ENCODE measurements around the gene FNDC3A. TPM values are rescaled to one million over a fixed set of nuclear protein-coding genes. Genes with fewer than 3 reads are reported as not detected.

FNDC3A gene
- total RNA-seq, 2 donors from 2014 or later: 38.9 to 58.2 TPM

- DNase-seq (ENCODE audit: low spot score): no peak
- no peaks in the 10 kb centered on the region for H3K36me3 ChIP-seq
- H3K4me3 ChIP-seq: no peak overlapping the region
- no peaks in the 10 kb centered on the region for H3K9me3 ChIP-seq
- no peaks in the 10 kb centered on the region for H3K27me3 ChIP-seq (replicated peaks; ENCODE audit: insufficient read depth)
- TF ChIP-seq POLR2AphosphoS5 (IDR thresholded peaks at IDR 0.05): no peak
- no peaks in the 10 kb centered on the region for H3K4me1 ChIP-seq (replicated peaks)
- intact Hi-C loops (cut with DNase I): no loop called here
- H3K27ac ChIP-seq: no peak overlapping the region
- 89% methylated on average over 2 of the region's 2 CpGs for WGBS
Measured at GRCh38 chr13:48939728-48940127, 36.0 kb upstream of the FNDC3A start.

- no peak overlapping the region for H3K4me3 ChIP-seq
- TF ChIP-seq, protein P1, sequence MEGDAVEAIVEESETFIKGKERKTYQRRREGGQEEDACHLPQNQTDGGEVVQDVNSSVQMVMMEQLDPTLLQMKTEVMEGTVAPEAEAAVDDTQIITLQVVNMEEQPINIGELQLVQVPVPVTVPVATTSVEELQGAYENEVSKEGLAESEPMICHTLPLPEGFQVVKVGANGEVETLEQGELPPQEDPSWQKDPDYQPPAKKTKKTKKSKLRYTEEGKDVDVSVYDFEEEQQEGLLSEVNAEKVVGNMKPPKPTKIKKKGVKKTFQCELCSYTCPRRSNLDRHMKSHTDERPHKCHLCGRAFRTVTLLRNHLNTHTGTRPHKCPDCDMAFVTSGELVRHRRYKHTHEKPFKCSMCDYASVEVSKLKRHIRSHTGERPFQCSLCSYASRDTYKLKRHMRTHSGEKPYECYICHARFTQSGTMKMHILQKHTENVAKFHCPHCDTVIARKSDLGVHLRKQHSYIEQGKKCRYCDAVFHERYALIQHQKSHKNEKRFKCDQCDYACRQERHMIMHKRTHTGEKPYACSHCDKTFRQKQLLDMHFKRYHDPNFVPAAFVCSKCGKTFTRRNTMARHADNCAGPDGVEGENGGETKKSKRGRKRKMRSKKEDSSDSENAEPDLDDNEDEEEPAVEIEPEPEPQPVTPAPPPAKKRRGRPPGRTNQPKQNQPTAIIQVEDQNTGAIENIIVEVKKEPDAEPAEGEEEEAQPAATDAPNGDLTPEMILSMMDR (IDR thresholded peaks at IDR 0.05): no peak
- TF ChIP-seq POLR2A (IDR thresholded peaks at IDR 0.05): no peak
- no peak for TF ChIP-seq POLR2AphosphoS5 (IDR thresholded peaks at IDR 0.05)
- H3K27ac ChIP-seq: no peak overlapping the region
- no peaks in the 10 kb centered on the region for H3K9me3 ChIP-seq
- 62% methylated on average over 2 of the region's 2 CpGs for WGBS
- H3K4me1 ChIP-seq (replicated peaks): no peaks in the 10 kb centered on the region
- intact Hi-C loops (cut with DNase I): no loop called here
- DNase-seq (ENCODE audit: low spot score): no peak
- H3K27me3 ChIP-seq (replicated peaks; ENCODE audit: insufficient read depth): no peaks in the 10 kb centered on the region
- no peaks in the 10 kb centered on the region for H3K36me3 ChIP-seq
Measured at GRCh38 chr13:48942131-48942530, 33.6 kb upstream of the FNDC3A start.

DNA sequence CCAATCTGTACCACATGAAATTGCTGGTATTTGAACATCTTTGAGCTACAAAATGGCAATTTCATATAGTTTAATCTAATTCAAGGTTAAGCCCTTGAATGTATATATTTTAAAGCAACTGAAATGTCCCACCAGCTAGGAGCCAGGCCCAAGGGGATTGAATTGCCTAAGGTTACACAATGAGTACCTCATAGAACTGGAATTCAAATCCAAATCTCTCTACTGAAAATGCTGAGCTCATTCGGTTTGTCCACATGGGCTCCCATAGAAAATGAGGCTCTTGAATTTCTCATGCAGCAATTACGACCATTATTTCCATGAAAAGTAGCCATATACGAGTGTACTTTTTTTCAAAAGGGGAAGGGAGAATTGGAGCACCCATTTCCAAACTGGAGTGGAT lies 31.5 kb upstream of the FNDC3A start:
- TF ChIP-seq, protein P1 (IDR thresholded peaks at IDR 0.05): no peak
- TF ChIP-seq POLR2A (IDR thresholded peaks at IDR 0.05) (no peak), POLR2AphosphoS5 (IDR thresholded peaks at IDR 0.05) (no peak)
- no peaks in the 10 kb centered on the region for H3K9me3 ChIP-seq
- H3K36me3 ChIP-seq: no peaks in the 10 kb centered on the region
- intact Hi-C loops (cut with DNase I): no loop called here
- H3K27ac ChIP-seq: no peak overlapping the region
- H3K27me3 ChIP-seq (replicated peaks; ENCODE audit: insufficient read depth): no peaks in the 10 kb centered on the region
- no peak overlapping the region for H3K4me3 ChIP-seq
- WGBS: 81% methylated on average over 3 of the region's 3 CpGs
- no peaks in the 10 kb centered on the region for H3K4me1 ChIP-seq (replicated peaks)
- no peak for DNase-seq (ENCODE audit: low spot score)

DNA sequence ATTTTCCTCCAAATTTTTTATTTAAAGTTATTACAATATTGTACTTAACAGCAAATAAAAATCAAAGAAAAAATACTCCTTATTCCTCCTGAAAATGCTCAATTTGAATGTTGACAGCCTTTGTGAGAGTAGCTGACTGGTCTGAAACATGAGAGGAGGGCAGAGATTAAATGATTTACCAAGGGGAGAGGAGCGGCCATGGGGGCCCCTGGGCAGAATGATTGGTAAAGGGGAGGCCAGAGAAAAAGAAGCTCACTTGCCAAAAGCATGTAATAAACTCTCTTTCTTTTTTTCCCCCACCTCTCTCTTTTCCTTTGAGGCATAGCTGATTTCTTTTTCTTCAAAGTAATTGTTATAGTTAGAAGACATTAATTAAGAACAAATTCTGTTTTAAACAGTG lies 30.1 kb upstream of the FNDC3A start:
- Histone ChIP-seq H3K27ac (no peak overlapping the region), H3K27me3 (replicated peaks; ENCODE audit: insufficient read depth) (no peaks in the 10 kb centered on the region), H3K4me1 (replicated peaks) (no peaks in the 10 kb centered on the region), H3K9me3 (no peaks in the 10 kb centered on the region), H3K4me3 (no peak overlapping the region), H3K36me3 (no peaks in the 10 kb centered on the region)
- intact Hi-C loops (cut with DNase I): no loop called here
- TF ChIP-seq POLR2A (IDR thresholded peaks at IDR 0.05): no peak
- no peak for TF ChIP-seq POLR2AphosphoS5 (IDR thresholded peaks at IDR 0.05)
- TF ChIP-seq, protein P1 (IDR thresholded peaks at IDR 0.05): no peak
- 76% methylated on average over 1 of the region's 1 CpG for WGBS
- DNase-seq (ENCODE audit: low spot score): no peak

DNA sequence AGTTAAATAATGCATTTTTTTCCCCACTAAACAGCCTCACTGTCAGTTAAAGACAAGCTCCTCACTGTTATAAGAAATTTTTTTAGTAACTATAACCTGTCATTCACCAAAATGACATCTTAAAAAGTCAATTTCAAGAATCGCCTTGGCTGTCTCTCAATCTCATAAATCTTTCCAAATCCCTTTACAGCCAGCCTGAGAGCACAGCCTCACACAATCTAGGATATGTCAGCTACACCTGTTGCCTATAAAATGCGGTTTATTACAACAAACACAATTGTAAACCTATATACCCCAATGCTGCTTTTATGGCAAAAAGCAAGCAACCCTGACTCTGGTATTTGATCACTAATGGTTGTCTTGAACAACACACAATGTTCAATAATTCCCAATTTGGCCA lies 29.5 kb upstream of the FNDC3A start:
- intact Hi-C loops (cut with DNase I): no loop called here
- Histone ChIP-seq H3K27ac (no peak overlapping the region), H3K4me1 (replicated peaks) (no peaks in the 10 kb centered on the region), H3K27me3 (replicated peaks; ENCODE audit: insufficient read depth) (no peaks in the 10 kb centered on the region), H3K9me3 (no peaks in the 10 kb centered on the region), H3K4me3 (no peak overlapping the region), H3K36me3 (no peaks in the 10 kb centered on the region)
- DNase-seq (ENCODE audit: low spot score): no peak
- WGBS: 31% methylated on average over 2 of the region's 2 CpGs
- TF ChIP-seq, protein P1 (IDR thresholded peaks at IDR 0.05): no peak
- no peak for TF ChIP-seq POLR2AphosphoS5 (IDR thresholded peaks at IDR 0.05)
- TF ChIP-seq POLR2A (IDR thresholded peaks at IDR 0.05): no peak

Measured in prostate gland (tissue), 2 donors.